WERI-Rb-1 (cell line): ENCODE measurements around the gene ITGB3.

Source experiments
- DNase-seq: peaks from one replicate; pipeline ENCODE4 v3.0.0-alpha.2; 2020
- H3K27ac ChIP-seq: fragments of 250-450 bp; sonication (Bioruptor Pico); 2 replicates; pipeline ENCODE4 v1.5.1; 2020; ENCODE audit warnings: mild to moderate bottlenecking, moderate library complexity
- H3K27me3 ChIP-seq: fragments of 250-450 bp; sonication (Bioruptor Pico); 2 replicates; pipeline ENCODE4 v1.5.1; 2021; ENCODE audit warnings: mild to moderate bottlenecking, low read depth, moderate library complexity; ENCODE audit not compliant: insufficient read depth, severe bottlenecking
- H3K36me3 ChIP-seq: fragments of 250-450 bp; sonication (Bioruptor Pico); 2 replicates; pipeline ENCODE4 v1.5.1; 2020; ENCODE audit warnings: mild to moderate bottlenecking, moderate library complexity
- H3K4me3 ChIP-seq: 2 replicates; pipeline ENCODE4 v1.5.1; 2011; ENCODE audit warnings: low read depth, mild to moderate bottlenecking, control low read depth, low read length
- H3K9me3 ChIP-seq: fragments of 250-450 bp; sonication (Bioruptor Pico); 2 replicates; pipeline ENCODE4 v1.5.1; 2021; ENCODE audit warnings: mild to moderate bottlenecking, moderate library complexity; ENCODE audit not compliant: severe bottlenecking
- TF ChIP-seq, protein P1 (sequence below): IDR thresholded peaks from 2 replicates; pipeline ENCODE4 v1.5.1; 2011; ENCODE audit warnings: low read depth, mild to moderate bottlenecking, control low read depth, inconsistent platforms, low read length

Gene ITGB3

DNA sequence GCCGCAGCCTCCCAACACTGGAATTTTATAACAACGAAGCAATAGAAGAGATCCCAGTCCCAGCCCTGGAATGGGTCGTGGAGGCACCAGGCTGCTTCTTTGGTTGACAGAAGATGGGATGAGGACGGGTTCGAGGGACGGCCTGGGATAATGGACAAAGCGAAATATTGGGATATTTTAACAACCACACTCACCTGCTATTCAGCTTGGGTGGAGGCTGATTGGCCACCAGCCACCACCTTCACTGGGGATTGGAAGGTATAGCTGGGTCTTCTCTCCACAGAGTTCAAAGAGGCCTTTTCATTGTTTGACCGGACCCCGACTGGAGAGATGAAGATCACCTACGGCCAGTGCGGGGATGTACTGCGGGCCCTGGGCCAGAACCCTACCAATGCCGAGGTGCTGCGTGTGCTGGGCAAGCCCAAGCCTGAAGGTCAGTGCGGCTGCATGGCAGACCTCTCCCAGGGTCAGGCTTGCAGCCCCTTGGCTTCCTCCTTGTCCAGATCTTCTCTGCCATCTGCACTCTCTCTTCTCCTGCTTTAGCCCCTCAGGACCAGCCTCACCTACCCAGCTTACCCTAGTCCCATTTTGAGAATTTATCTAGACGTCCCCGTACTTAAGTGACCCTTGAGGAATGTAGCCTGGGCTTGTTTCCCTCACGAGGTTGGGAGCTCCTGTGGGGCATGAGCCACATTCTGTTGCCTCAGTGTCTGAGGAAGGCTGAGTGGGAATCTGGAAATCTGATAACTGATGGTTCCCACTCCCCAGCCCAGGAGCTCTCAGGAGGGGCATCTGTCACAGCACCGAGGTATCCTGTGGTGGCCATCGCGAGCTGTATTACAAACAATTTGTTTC lies 33.8 kb upstream of the ITGB3 start:
- Histone ChIP-seq H3K4me3 (no peak overlapping the region), H3K27ac (no peak overlapping the region), H3K36me3 (no peaks in the 10 kb centered on the region), H3K27me3 (no peaks in the 10 kb centered on the region), H3K9me3 (peaks cover 10% of the 10 kb centered on the region)
- DNase-seq: no peak
- TF ChIP-seq, protein P1, sequence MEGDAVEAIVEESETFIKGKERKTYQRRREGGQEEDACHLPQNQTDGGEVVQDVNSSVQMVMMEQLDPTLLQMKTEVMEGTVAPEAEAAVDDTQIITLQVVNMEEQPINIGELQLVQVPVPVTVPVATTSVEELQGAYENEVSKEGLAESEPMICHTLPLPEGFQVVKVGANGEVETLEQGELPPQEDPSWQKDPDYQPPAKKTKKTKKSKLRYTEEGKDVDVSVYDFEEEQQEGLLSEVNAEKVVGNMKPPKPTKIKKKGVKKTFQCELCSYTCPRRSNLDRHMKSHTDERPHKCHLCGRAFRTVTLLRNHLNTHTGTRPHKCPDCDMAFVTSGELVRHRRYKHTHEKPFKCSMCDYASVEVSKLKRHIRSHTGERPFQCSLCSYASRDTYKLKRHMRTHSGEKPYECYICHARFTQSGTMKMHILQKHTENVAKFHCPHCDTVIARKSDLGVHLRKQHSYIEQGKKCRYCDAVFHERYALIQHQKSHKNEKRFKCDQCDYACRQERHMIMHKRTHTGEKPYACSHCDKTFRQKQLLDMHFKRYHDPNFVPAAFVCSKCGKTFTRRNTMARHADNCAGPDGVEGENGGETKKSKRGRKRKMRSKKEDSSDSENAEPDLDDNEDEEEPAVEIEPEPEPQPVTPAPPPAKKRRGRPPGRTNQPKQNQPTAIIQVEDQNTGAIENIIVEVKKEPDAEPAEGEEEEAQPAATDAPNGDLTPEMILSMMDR: no peak

DNA sequence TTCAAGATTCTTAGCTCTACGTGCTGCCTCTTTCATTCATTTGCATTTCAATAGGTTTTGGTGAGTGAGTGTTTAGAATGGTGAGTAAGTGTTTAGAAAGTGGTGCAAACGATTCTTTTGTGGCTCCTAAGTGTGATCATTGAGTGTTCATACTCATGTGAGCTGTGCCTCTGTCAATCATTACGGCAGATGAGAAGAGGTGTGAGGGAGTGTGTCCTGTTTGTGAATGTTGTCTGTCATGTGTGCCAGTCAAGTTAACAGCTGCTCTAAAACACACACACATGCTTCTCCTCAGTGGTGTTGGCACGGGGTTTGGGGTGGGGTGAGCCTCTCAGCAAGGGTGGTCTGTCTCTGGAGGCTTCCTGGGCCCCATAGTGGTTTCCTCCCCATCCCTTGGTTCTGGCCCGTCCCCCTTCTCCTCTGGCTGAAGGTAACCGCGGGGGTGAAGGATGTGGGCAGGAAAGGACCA lies 33.1 kb upstream of the ITGB3 start:
- Histone ChIP-seq H3K36me3 (no peaks in the 10 kb centered on the region), H3K27me3 (no peaks in the 10 kb centered on the region), H3K4me3 (no peak overlapping the region), H3K9me3 (peaks cover 10% of the 10 kb centered on the region), H3K27ac (no peak overlapping the region)
- TF ChIP-seq, protein P1: no peak
- DNase-seq: no peak

DNA sequence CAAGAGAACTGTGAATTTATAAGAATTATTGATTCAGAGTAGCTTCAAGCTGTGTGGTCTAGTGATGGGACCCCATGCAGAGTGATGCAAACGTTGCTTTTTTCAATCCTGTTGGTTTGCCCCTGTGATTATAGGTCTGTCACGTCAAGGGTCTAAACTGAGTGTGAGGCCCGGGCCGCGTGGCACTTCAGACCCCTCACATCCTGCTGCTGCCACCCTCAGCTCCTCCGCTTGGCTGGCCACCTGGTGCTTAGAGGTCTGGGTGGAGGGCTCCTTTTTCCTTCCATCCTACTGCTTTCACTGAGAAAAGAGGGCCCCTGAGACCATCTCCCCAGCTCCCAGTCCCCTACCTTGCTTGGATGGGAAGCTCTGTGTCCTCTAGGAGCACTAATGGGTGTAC lies 32.5 kb upstream of the ITGB3 start:
- DNase-seq: no peak
- Histone ChIP-seq H3K4me3 (no peak overlapping the region), H3K9me3 (peaks cover 10% of the 10 kb centered on the region), H3K36me3 (no peaks in the 10 kb centered on the region), H3K27me3 (no peaks in the 10 kb centered on the region), H3K27ac (no peak overlapping the region)
- TF ChIP-seq, protein P1: no peak

DNA sequence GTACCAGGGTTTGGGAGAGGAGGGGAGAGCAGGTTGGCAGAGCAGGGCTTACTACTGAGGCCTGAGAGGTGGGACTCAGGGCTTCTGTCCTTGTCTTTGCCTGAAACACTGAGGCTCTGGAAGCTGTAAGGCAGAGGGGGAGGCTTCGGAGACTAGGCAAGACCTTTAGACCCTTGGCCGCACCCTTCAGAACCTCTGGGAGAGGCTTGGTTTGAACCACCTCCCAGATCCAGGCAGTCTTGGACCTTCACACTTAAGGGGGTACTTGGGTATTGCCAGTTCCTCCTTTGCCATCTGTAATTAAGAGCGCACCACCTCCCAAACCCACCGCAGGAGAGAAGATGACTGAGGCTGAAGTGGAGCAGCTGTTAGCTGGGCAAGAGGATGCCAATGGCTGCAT lies 31.6 kb upstream of the ITGB3 start:
- no peak for DNase-seq
- H3K36me3 ChIP-seq: no peaks in the 10 kb centered on the region
- no peak overlapping the region for H3K27ac ChIP-seq
- H3K4me3 ChIP-seq: no peak overlapping the region
- peaks cover 10% of the 10 kb centered on the region for H3K9me3 ChIP-seq
- H3K27me3 ChIP-seq: no peaks in the 10 kb centered on the region
- TF ChIP-seq, protein P1: no peak

DNA sequence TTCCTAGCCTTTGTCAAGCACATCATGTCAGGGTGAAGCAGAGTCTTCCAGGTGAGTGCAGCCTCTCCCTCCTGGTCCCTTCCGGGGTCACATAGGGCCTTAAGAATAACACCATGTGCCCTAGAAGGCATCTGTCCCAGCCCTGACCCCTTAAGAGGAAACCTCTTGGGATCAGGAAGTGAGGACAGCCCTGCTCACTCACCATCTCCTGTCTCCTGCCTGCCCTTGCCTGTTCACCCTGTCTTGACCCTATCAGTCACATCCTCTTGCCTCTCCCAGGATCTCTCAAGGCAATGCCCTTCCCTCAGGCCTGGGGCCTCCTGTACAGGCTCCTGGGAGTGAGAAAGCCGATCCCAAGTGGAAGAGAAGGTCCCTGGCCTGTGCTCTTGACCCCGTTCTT lies 30.6 kb upstream of the ITGB3 start:
- Histone ChIP-seq H3K36me3 (no peaks in the 10 kb centered on the region), H3K4me3 (no peak overlapping the region), H3K9me3 (peaks cover 10% of the 10 kb centered on the region), H3K27me3 (no peaks in the 10 kb centered on the region), H3K27ac (no peak overlapping the region)
- TF ChIP-seq, protein P1: no peak
- no peak for DNase-seq
